Urothelium cell line (cell line): ENCODE data around the gene SUPV3L1.
A peak's percentile ranks its signal among the peaks of the same experiment; 100 is the strongest.

Experiments
- DNase-seq: peaks from one replicate; pipeline ENCODE4 v3.0.0; 2011; ENCODE audit warnings: low spot score, mixed read lengths
- FAIRE-seq: peaks from 2 replicates; lab custom pipeline; 2011; peaks lifted over from hg19 to GRCh38; lab: Jason Lieb, UNC

SUPV3L1 gene

GRCh38 chr10:69201045-69201444 lies 21.0 kb downstream of the SUPV3L1 start:
- DNase-seq (no peak), FAIRE-seq (no peak)

- no peak for FAIRE-seq
- DNase-seq: no peak
Measured at GRCh38 chr10:69202332-69202731, 22.3 kb downstream of the SUPV3L1 start.

- DNase-seq (no peak), FAIRE-seq (no peak)
Measured at GRCh38 chr10:69208761-69209160, 28.7 kb downstream of the SUPV3L1 start.

GRCh38 chr10:69209787-69210484 lies 29.9 kb downstream of the SUPV3L1 start:
- DNase-seq (no peak), FAIRE-seq (no peak)

DNA sequence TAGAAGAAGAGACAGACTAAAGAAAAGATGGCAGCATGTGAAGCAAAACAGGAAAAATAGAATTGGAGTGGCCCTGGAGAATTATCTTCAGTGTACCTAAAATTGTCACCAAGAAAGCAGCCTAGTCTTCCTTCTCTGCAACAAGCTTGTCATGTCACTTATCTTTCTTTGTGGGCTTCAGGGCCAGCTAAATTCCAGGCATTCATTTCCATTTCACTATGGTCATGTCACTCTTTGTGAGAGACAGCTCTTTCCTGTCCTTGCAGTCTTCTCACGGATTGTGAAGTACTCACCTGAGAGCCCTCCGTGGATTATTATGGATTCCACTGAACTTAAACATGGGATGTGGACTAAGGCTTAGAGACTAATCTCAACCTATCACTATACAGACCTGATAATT lies 31.1 kb downstream of the SUPV3L1 start:
- FAIRE-seq (no peak), DNase-seq (no peak)

GRCh38 chr10:69211524-69211923 lies 31.5 kb downstream of the SUPV3L1 start:
- FAIRE-seq: no peak
- DNase-seq: no peak

GRCh38 chr10:69213591-69214311 lies 33.7 kb downstream of the SUPV3L1 start:
- FAIRE-seq (no peak), DNase-seq (no peak)

DNA sequence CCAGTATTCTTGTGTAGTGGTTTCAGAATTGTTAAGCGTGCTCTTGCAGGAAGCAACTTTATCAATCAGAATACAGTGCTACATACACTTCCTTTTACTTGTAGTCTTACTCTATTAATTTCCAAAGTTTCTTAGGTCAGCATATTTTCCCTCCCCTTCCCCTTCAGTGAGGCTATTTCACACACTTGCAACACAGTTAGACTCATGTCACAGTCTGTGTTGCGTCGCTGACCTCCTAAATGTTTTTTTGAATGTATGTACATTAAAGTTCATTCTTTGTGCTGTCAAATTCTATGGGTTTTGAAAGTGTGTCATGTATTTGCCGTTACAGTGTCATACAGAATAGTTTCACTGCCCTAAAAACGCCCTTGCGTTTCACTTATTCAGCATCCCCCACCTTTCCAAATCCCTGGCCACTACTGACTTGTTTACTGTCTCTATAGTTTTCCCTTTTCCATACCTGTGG lies 34.7 kb downstream of the SUPV3L1 start:
- FAIRE-seq: no peak
- DNase-seq: no peak

- FAIRE-seq (no peak), DNase-seq (no peak)
Measured at GRCh38 chr10:69215405-69216171, 35.6 kb downstream of the SUPV3L1 start.

GRCh38 chr10:69216577-69217118 lies 36.6 kb downstream of the SUPV3L1 start:
- peak; percentile 5 for FAIRE-seq
- DNase-seq: no peak

DNA sequence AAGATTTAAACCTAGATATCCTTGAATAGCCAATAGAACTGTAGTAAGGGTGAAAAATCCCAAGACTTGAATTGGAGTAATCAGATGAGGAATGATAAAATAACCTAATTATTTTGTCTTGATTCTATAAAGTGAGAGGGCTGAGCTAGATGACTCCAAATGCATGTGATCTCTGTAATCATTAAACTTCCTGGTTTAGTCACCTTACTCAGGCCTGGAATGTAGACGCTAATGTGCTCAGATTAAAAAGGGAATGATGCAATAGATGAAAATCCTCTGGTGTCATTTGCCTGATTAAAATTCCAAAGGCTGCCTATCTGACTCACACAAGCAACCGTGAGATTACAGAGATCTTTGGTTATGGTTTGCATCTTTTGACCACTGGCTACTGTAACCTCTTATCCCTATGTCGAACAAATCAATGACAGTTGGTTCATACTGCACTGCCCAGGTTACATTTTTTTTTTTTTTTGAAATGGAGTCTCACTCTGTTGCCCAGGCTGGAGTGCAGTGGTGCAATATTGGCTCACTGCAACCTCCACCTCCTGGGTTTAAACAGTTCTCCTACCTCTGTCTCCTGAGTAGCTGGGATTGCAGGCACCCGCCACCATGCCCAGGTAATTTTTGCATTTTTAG lies 37.2 kb downstream of the SUPV3L1 start:
- DNase-seq (peak; percentile 63), FAIRE-seq (no peak)

GRCh38 chr10:69218831-69219230 lies 38.8 kb downstream of the SUPV3L1 start:
- DNase-seq (no peak), FAIRE-seq (no peak)

- FAIRE-seq (no peak), DNase-seq (no peak)
Measured at GRCh38 chr10:69220041-69220451, 40.0 kb downstream of the SUPV3L1 start, which contains the start of gene HKDC1. Gene HKDC1, plus strand, starts transcription at chr10:69220332. Its CDS starts 104 bp downstream, at chr10:69220436.

DNA sequence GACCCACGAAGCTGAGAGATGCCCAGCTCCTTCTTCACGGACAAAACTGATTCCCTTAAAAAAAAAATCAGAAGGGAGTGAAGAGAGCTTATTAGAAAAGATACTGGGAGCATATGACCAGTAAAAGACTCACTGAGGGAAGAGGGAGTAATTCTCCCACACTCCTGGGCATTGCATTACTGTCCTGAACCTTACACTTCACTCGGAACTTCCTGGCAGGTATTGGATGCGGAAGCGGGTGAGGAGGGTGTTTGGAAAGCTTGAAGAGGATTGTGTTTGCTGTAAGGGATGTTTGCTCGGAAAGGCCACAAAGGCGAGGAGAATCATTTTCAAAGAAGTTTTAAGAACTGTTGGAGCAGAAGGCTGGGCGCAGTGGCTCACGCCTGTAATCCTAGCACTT lies 40.5 kb downstream of the SUPV3L1 start:
- FAIRE-seq (no peak), DNase-seq (no peak)

GRCh38 chr10:69222157-69223027 lies 42.4 kb downstream of the SUPV3L1 start:
- no peak for FAIRE-seq
- DNase-seq: peak; percentile 95

GRCh38 chr10:69223028-69223342 lies 43.0 kb downstream of the SUPV3L1 start:
- DNase-seq: no peak
- FAIRE-seq: no peak

DNA sequence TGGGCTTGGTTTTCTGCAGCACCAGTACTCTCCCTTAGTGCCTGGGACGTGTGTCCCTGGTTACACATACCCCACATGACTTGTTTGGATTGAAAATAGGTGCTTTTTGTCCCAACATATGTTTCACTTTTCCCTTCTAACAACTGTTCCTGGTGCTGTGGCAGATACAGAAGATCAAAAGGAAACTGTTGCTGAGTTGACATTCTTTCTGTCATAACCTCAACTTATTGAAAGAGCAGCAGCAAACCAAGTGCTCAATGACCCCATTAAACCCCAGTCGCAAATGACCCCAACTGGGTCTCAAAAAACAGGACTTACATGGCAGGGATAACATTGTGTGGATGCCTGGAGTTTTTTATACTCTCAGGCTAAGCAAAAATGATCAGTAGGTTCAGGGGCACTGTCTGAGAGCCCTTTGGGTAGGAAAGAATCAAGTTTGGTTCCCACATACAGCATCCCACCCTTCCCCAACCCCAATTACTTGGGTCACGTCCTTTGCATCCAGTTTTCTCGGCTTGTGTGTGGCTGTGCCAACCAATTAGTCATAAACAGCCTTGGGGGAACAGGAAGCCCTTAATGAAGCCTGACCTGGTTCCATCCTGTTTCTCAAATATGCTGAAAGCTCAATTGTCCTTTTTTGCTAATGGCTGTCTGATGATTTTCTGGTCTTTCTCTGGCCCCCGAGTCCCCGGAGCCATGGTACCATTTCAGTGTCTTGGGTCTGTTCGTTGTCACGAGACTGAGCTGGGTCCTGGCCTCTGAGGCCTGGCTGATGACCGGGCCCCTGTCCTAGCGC lies 45.0 kb downstream of the SUPV3L1 start:
- no peak for FAIRE-seq
- DNase-seq: no peak

GRCh38 chr10:69225681-69226080 lies 45.6 kb downstream of the SUPV3L1 start:
- FAIRE-seq (no peak), DNase-seq (no peak)

GRCh38 chr10:69226919-69227450 lies 47.0 kb downstream of the SUPV3L1 start:
- no peak for FAIRE-seq
- DNase-seq: no peak
